HG03432 (cell line): ENCODE data around the gene HMGN4.
A peak's percentile ranks its signal among the peaks of the same experiment; 100 is the strongest.
"Not testable (repeated sequence)": the region's sequence is repeated elsewhere in the genome, so short reads cannot be mapped to it uniquely, and the experiment has no call there.

Experiments
- ATAC-seq: cut with Tn5 transposase; IDR thresholded peaks from one replicate; pipeline ENCODE4 v1.9.1; 2021; ENCODE audit warnings: mild to moderate bottlenecking, moderate library complexity; ENCODE audit not compliant: unreplicated experiment

Gene HMGN4

DNA sequence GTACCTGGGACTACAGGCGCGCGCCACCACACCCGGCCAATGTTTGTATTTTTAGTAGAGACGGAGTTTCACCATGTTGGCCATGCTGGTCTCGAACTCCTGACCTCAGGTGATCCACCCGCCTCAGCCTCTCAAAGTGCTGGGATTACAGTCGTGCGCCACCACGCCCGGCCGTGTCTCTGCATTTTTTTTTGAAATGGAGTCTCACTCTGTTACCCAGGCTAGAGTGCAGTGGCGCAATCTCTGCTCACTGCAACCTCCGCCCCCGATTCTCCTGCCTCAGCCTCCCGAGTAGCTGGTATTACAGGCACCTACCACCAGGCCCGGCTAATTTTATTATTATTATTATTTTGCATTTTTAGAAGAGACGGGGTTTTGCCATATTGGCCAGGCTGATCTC, 9.2 kb downstream of the HMGN4 start:
- not testable (repeated sequence) for ATAC-seq

- ATAC-seq = no peak
Measured at GRCh38 chr6:26550250-26550993, 12.3 kb downstream of the HMGN4 start.

DNA sequence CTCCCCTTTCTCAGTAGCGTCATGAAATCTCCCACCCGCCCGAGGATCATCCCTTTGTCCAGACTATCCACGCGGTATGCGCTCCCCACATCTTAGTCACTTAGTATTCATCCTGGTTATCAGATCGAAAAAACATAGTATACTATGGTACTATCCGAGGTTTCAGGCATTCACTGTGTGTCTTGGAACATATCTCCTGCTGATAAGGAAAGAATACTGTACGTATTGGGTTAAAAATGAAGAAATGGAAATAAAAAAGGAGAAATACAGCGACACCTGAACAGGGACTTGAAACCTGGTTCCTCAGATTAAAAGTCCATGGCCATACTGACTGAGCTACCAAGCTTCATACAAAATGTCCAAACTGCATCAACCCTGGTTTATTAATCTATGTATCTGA, 14.0 kb downstream of the HMGN4 start:
- ATAC-seq = no peak

GRCh38 chr6:26552640-26553188, 14.5 kb downstream of the HMGN4 start:
- ATAC-seq = no peak

DNA sequence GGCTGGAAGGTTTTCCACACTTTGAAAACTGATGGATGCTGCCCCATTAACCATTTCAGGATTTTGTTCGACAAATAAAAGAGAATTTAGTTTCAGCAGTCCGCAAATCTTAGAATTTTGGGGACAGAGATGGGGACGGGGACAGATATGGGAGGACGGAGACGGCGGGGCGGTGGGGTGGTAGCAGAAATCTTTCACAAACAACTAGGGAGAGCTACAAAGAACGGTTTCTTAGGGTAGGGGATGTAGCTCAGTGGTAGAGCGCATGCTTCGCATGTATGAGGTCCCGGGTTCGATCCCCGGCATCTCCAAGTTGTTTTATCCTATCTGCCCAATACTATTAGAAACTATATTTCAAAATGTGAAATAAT, 15.1 kb downstream of the HMGN4 start:
- peak; percentile 40 for ATAC-seq

- ATAC-seq = peak; percentile 29
Measured at GRCh38 chr6:26553635-26554446, 15.7 kb downstream of the HMGN4 start.

DNA sequence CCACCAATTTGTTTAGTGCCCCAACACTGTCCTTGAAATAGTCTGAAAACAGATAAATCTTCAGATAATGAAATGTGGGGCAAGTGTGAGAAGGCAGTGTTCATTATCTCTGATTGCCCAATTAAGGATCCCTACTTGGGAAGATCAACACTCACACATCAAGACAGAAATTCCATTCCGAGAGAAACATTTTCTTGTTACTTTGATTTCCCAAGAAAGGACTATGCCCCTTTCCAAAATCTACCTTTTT, 16.2 kb downstream of the HMGN4 start:
- no peak for ATAC-seq

DNA sequence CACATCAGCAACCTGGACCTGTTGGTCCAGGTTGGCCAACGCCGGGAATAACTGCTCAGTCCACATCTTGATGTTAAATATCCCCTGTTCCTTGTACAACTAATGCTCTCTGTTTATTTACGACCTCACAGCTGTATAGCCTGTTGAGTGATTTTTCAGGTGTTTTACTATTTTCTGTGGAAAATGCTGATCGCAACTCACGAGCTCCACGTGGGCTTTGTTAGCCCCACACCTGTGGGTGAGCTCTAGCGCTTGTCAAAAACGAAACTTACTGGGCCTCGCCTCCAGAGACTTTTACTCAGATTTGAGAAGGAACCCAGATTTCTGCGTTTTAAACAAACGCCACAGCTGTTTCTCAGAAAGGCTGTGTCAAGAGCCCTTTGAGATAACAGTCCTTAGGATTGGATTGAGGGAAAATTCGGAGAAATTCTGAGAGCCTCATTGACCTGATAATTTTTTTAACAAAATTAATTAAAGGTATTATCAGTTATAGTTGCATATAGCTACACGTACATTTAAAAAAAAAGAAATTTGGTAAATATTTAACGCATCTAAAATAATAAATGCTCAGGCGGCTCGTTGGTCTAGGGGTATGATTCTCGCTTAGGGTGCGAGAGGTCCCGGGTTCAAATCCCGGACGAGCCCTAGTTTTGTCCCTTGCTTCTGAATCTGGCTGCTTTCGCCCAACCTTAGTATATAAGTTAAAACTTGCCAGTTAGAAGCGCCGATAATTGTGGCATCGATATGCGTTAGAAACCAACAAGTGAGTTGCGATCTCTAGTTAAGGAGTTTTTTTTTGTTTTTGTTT, 16.7 kb downstream of the HMGN4 start:
- peak; percentile 31 for ATAC-seq

- no peak for ATAC-seq
Measured at GRCh38 chr6:26555505-26556262, 17.5 kb downstream of the HMGN4 start.

GRCh38 chr6:26556263-26557070, 18.3 kb downstream of the HMGN4 start:
- no peak for ATAC-seq

GRCh38 chr6:26561533-26562466, 23.6 kb downstream of the HMGN4 start:
- no peak for ATAC-seq

- ATAC-seq = no peak
Measured at GRCh38 chr6:26563488-26563887, 25.3 kb downstream of the HMGN4 start.

DNA sequence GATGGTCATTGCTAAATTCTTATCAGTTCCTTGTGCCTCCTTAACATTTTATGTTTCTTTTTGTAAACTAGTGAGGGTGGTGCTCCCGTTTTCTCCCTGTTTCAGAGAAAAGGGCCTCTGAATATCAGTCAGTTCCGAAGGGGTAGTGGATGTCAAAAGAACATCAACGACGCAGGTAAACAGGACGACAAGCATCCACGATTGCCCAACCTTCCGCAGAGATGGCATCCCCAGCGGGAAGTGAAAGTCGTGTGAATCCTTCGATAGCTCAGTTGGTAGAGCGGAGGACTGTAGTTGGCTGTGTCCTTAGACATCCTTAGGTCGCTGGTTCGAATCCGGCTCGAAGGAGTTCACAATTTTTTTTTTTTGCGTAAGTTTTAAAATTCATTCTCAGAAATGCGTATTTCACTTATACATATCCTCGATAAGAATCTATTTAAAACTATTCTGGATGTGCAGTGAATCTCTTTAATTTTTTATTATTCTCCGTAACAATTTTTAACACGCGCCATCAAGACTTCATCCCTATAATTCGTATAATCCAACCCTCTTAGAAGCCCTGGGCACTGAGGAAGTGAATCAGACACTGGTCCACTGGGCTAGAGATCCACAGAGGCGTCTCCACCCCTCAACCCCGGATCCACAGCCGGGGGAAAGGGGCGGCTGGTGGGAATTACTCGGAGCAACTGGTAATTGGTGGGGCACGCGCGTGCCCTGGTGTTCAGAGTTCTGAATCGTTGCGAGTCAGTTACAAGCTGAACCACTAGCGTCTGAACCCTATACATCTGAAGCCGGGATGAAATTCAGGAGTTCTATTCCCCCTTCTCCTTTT, 30.7 kb downstream of the HMGN4 start:
- peak; percentile 72 for ATAC-seq

DNA sequence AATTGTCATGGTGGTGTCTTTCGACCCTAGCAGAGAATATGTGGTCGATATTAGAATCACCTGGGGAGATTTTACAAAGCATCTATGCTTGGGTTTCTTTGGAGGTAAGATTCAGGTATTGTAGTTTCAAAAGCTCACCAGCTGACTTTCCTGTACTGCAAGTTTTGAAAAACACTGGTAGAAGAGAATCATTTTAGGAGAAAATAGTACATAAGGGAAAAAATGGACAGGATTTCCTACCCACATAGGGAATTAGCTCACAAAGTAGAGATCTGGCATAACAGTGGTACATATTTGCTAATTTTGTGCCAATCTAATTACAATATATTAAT, 31.2 kb downstream of the HMGN4 start:
- peak; percentile 5 for ATAC-seq

- ATAC-seq = no peak
Measured at GRCh38 chr6:26570027-26570809, 32.1 kb downstream of the HMGN4 start.

DNA sequence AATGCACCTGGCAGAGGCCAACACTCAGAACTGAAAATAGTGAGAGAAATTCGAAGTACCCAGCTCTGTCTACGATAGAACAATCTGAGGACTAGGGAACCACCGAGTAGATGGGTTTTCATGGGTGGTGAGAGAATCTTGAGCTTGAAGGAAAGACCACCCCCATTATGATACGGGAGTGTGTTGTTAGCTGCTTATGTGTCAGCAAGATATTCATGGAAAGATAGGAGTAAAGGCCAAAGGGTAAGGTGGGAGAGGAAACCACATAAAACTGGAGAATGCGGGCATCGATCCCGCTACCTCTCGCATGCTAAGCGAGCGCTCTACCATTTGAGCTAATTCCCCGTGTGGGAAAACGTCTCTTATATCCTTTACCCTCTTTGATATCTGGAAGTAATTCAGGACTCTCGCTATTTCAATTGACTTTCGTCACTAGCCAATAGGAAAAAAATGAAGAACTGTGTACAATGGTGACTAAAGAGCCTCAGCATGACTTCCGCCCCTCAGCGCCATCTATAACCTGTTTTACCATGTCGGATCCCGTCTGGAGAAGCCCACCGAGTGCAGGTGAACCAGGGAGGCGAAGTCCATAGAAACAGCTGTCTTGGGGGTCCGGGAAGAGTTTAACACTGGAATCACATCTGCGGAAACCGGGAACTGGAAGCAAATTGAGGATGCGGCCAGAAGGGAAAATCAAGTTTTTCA, 33.6 kb downstream of the HMGN4 start:
- ATAC-seq = no peak

DNA sequence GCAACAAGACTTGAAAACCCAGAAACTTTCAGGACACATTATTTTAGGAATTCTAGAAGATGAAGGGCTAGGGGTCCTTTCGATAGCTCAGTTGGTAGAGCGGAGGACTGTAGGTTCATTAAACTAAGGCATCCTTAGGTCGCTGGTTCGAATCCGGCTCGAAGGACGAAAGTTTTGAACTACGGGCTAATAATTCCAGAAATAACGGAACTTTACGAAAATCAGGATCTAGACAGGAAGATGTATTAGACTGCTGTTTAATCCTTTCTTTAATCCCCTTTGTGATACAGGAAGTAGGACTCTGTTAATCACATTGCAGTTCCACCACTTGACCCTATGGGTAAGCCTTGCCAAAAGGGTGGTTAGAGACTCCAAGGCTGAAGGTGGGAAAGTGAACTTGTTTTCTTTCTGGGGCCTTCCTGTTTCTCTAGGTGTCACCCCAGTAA, 37.4 kb downstream of the HMGN4 start:
- no peak for ATAC-seq
